Measurements from ENCODE around the gene SWSAP1.

GRCh38 chr19:11410682-11411081 is 36.2 kb downstream of the SWSAP1 start:
- TF ChIP-seq CTCF (IDR thresholded peaks at IDR 0.05; ENCODE audit: insufficient read depth, low read depth, low read length): no peak
- no peak for TF ChIP-seq EZH2 (IDR thresholded peaks at IDR 0.05; ENCODE audit: insufficient read depth, low read length)

All from astrocyte (in vitro differentiated cells and primary cell).